ENCODE data around the gene SUPT20HL1. TPM values are rescaled to one million over a fixed set of nuclear protein-coding genes. Genes with fewer than 3 reads are reported as not detected.

SUPT20HL1 gene
- total RNA-seq, 1 experiment from 2014 or later, result not detected

GRCh38 chrX:24316111-24316510 is 44.3 kb upstream of the SUPT20HL1 start:
- DNase-seq (ENCODE audit: low spot score) (no peak), ATAC-seq (no peak)
- Mint-ChIP-seq H3K9me3 (no peaks in the 10 kb centered on the region), H3K27ac (no peak overlapping the region), H3K4me1 (peaks cover 9% of the 10 kb centered on the region), H3K36me3 (no peaks in the 10 kb centered on the region), H3K4me3 (no peak overlapping the region), H3K27me3 (ENCODE audit: low read depth) (no peaks in the 10 kb centered on the region)
- ChIA-PET POLR2A (no interaction called here), CTCF (interaction anchor here (1.9 kb wide), 1 partner anchor 22 kb away, joined by 4 read pairs; no protein-coding TSS in a partner anchor)
- TF ChIP-seq FOXK1 (CRISPR knock-in tag; IDR thresholded peaks at IDR 0.05) (no peak), ZBTB21 (CRISPR knock-in tag; IDR thresholded peaks at IDR 0.05; ENCODE audit: borderline replicate concordance) (no peak), SMAD4 (CRISPR knock-in tag; IDR thresholded peaks at IDR 0.05) (no peak), ATF1 (CRISPR knock-in tag; IDR thresholded peaks at IDR 0.05) (no peak), SMAD3 (CRISPR knock-in tag; IDR thresholded peaks at IDR 0.05; ENCODE audit: borderline replicate concordance) (no peak), NFATC4 (CRISPR knock-in tag; IDR thresholded peaks at IDR 0.05) (no peak), E2F4 (CRISPR knock-in tag; IDR thresholded peaks at IDR 0.05; ENCODE audit: borderline replicate concordance, low read depth) (no peak), ZNF396 (CRISPR knock-in tag; IDR thresholded peaks at IDR 0.05; ENCODE audit: borderline replicate concordance) (no peak), CREB1 (CRISPR knock-in tag; IDR thresholded peaks at IDR 0.05) (no peak), EMX1 (CRISPR knock-in tag; IDR thresholded peaks at IDR 0.05) (no peak), FOXP4 (CRISPR knock-in tag; IDR thresholded peaks at IDR 0.05) (no peak), FOXP1 (CRISPR knock-in tag; IDR thresholded peaks at IDR 0.05; ENCODE audit: borderline replicate concordance) (no peak), OVOL2 (CRISPR knock-in tag; IDR thresholded peaks at IDR 0.05; ENCODE audit: borderline replicate concordance) (no peak), KAT7 (CRISPR knock-in tag; IDR thresholded peaks at IDR 0.05; ENCODE audit: borderline replicate concordance) (no peak)
- TF ChIP-seq, protein P1, sequence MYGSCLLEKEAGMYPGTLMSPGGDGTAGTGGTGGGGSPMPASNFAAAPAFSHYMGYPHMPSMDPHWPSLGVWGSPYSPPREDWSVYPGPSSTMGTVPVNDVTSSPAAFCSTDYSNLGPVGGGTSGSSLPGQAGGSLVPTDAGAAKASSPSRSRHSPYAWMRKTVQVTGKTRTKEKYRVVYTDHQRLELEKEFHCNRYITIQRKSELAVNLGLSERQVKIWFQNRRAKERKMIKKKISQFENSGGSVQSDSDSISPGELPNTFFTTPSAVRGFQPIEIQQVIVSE (CRISPR knock-in tag; IDR thresholded peaks at IDR 0.05; ENCODE audit: borderline replicate concordance), result no peak

- Mint-ChIP-seq H3K4me3 (no peak overlapping the region), H3K4me1 (peaks cover 3% of the 10 kb centered on the region; the same call in 1 of the 2 replicates), H3K9me3 (no peaks in the 10 kb centered on the region), H3K27me3 (ENCODE audit: low read depth) (no peaks in the 10 kb centered on the region), H3K27ac (no peak overlapping the region), H3K36me3 (no peaks in the 10 kb centered on the region)
- TF ChIP-seq ESRRA (CRISPR knock-in tag; IDR thresholded peaks at IDR 0.05; ENCODE audit: borderline replicate concordance) (no peak), SMAD4 (CRISPR knock-in tag; IDR thresholded peaks at IDR 0.05) (no peak), EMX1 (CRISPR knock-in tag; IDR thresholded peaks at IDR 0.05) (no peak)
- CTCF ChIA-PET, result interaction anchor here (0.8 to 1.3 kb wide), 3 partner anchors 11 to 58 kb away, joined by 5 read pairs; no protein-coding TSS in a partner anchor
- no peak for ATAC-seq
- POLR2A ChIA-PET, result no interaction called here
- no peak for DNase-seq (ENCODE audit: low spot score)
Observed at GRCh38 chrX:24317567-24317966, 42.9 kb upstream of the SUPT20HL1 start.

DNA sequence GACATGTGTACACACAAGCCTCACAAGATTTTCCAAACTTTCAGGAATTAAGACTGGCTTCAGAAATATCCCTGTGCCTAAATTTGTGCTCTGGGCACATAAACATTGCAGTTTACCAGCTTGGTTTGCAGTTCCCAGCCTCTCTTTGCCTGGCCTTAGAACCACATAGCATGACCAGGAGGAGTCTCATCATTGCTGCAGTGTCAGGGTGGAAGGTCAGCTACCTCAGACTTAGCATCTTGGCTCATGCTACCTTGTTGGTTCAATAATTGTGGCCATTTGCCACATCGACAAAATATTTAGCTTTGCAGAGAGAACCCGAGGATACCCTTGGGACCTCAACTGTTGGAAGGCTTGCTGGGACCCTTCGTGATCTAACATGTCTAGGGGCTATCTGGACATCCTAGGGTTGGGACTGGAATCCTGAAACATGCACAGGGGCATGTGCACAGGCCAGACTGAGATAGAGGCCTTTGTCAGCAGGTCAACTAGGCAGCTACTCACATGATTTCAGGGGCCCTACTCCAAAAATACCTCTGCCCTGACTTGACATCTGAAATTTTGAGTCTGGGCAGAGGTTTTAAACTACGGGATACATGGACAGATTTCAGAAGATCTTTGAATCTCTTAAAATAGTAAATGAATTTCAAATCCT is 38.6 kb upstream of the SUPT20HL1 start:
- ATAC-seq (no peak), DNase-seq (ENCODE audit: low spot score) (no peak)
- H3K9me3 Mint-ChIP-seq, result peaks cover 5% of the 10 kb centered on the region; the same call in 1 of the 2 replicates
- ChIA-PET CTCF (interaction anchor here (0.6 kb wide), 1 partner anchor 624 kb away, joined by 5 read pairs; no protein-coding TSS in a partner anchor), POLR2A (no interaction called here)
- peaks cover 2% of the 10 kb centered on the region; the same call in 1 of the 2 replicates for H3K4me1 Mint-ChIP-seq
- no peaks in the 10 kb centered on the region for H3K36me3 Mint-ChIP-seq
- H3K27me3 Mint-ChIP-seq (ENCODE audit: low read depth), result no peaks in the 10 kb centered on the region
- H3K4me3 Mint-ChIP-seq, result no peak overlapping the region
- no peak overlapping the region for H3K27ac Mint-ChIP-seq
- no peak for TF ChIP-seq ATF2 (CRISPR knock-in tag; IDR thresholded peaks at IDR 0.05; ENCODE audit: borderline replicate concordance, low read depth)
- no peak for TF ChIP-seq NR1H2 (CRISPR knock-in tag; IDR thresholded peaks at IDR 0.05)
- TF ChIP-seq KAT7 (CRISPR knock-in tag; IDR thresholded peaks at IDR 0.05; ENCODE audit: borderline replicate concordance), result no peak
- no peak for TF ChIP-seq NFATC4 (CRISPR knock-in tag; IDR thresholded peaks at IDR 0.05)
- TF ChIP-seq TEAD4 (CRISPR knock-in tag; IDR thresholded peaks at IDR 0.05), result no peak
- no peak for TF ChIP-seq ZNF219 (CRISPR knock-in tag; IDR thresholded peaks at IDR 0.05; ENCODE audit: borderline replicate concordance)
- no peak for TF ChIP-seq ZBTB43 (CRISPR knock-in tag; IDR thresholded peaks at IDR 0.05)
- no peak for TF ChIP-seq ZNF232 (CRISPR knock-in tag; IDR thresholded peaks at IDR 0.05)
